KMS-11 (cell line): ENCODE measurements around the gene SLC23A2.

ENCODE experiments used
- H2AFZ ChIP-seq: fragments of 200-600 bp; sonication (generic); 2 replicates; pipeline ENCODE4 v1.6.1; 2016; ENCODE audit warnings: antibody characterized with exemption, mixed run types, low read depth
- H3K27ac ChIP-seq: fragments of 200-600 bp; sonication (generic); 2 replicates; pipeline ENCODE4 v1.6.1; 2016; ENCODE audit warnings: mild to moderate bottlenecking, mixed run types
- H3K27me3 ChIP-seq: fragments of 200-600 bp; sonication (generic); 2 replicates; pipeline ENCODE4 v1.6.1; 2017; ENCODE audit warnings: mild to moderate bottlenecking, low read depth, mixed run types, moderate library complexity; ENCODE audit not compliant: insufficient read depth
- H3K36me3 ChIP-seq: fragments of 200-600 bp; sonication (generic); 2 replicates; pipeline ENCODE4 v1.6.1; 2017; ENCODE audit warnings: mild to moderate bottlenecking, mixed run types; ENCODE audit not compliant: insufficient read depth
- H3K4me1 ChIP-seq: fragments of 200-600 bp; sonication (generic); 2 replicates; pipeline ENCODE4 v1.6.1; 2016; ENCODE audit warnings: mild to moderate bottlenecking, low read depth, mixed run types; ENCODE audit not compliant: poor library complexity, severe bottlenecking
- H3K4me2 ChIP-seq: fragments of 200-600 bp; sonication (generic); 2 replicates; pipeline ENCODE4 v1.7.0; 2016; ENCODE audit warnings: mild to moderate bottlenecking, mixed run types
- H3K4me3 ChIP-seq: fragments of 200-600 bp; sonication (generic); IDR thresholded peaks from 2 replicates; pipeline ENCODE4 v1.6.1; 2017; ENCODE audit warnings: low read depth, low read length, mixed read lengths; ENCODE audit not compliant: insufficient read depth
- H3K79me2 ChIP-seq: fragments of 200-600 bp; sonication (generic); 2 replicates; pipeline ENCODE4 v1.6.1; 2016; ENCODE audit warnings: low read depth, mixed run types; ENCODE audit not compliant: insufficient read depth
- H3K9ac ChIP-seq: fragments of 200-600 bp; sonication (generic); 2 replicates; pipeline ENCODE4 v1.6.1; 2016; ENCODE audit warnings: mild to moderate bottlenecking, mixed run types
- H4K20me1 ChIP-seq: fragments of 200-600 bp; sonication (generic); 2 replicates; pipeline ENCODE4 v1.6.1; 2016; ENCODE audit warnings: mild to moderate bottlenecking, mixed run types; ENCODE audit not compliant: insufficient read depth
- TF ChIP-seq, protein P1 (sequence below): fragments of 200-600 bp; sonication (generic); conservative IDR thresholded peaks from 2 replicates; pipeline ENCODE4 v1.6.1; 2017; ENCODE audit warnings: low read depth, mild to moderate bottlenecking, antibody characterized with exemption, low read length, moderate library complexity, mixed read lengths

Gene SLC23A2

DNA sequence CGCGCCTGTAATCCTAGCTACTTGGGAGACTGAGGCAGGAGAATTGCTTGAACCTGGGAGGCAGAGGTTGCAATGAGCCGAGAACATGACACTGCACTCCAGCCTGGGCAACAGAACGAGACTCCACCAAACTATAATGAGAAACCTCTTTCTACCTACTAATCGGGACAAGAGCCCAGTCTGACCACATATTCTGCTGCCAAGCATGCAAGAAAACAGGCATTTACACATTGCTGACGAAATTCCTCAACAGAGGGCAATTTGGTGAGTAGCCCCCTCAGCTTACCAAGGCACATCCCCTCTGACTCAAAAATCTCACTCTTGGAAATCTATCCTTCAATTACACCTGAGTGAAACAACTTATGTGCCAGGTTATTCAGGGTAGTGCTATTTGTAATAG is 81.2 kb downstream of the SLC23A2 start:
- Histone ChIP-seq H2AFZ (no peak overlapping the region), H3K4me3 (no peak overlapping the region), H3K4me1 (no peaks in the 10 kb centered on the region), H3K27ac (no peak overlapping the region), H3K36me3 (no peaks in the 10 kb centered on the region), H3K79me2 (no peaks in the 10 kb centered on the region), H3K27me3 (no peaks in the 10 kb centered on the region), H3K4me2 (no peak overlapping the region), H4K20me1 (no peaks in the 10 kb centered on the region), H3K9ac (no peak overlapping the region)
- TF ChIP-seq, protein P1, sequence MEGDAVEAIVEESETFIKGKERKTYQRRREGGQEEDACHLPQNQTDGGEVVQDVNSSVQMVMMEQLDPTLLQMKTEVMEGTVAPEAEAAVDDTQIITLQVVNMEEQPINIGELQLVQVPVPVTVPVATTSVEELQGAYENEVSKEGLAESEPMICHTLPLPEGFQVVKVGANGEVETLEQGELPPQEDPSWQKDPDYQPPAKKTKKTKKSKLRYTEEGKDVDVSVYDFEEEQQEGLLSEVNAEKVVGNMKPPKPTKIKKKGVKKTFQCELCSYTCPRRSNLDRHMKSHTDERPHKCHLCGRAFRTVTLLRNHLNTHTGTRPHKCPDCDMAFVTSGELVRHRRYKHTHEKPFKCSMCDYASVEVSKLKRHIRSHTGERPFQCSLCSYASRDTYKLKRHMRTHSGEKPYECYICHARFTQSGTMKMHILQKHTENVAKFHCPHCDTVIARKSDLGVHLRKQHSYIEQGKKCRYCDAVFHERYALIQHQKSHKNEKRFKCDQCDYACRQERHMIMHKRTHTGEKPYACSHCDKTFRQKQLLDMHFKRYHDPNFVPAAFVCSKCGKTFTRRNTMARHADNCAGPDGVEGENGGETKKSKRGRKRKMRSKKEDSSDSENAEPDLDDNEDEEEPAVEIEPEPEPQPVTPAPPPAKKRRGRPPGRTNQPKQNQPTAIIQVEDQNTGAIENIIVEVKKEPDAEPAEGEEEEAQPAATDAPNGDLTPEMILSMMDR: no peak

DNA sequence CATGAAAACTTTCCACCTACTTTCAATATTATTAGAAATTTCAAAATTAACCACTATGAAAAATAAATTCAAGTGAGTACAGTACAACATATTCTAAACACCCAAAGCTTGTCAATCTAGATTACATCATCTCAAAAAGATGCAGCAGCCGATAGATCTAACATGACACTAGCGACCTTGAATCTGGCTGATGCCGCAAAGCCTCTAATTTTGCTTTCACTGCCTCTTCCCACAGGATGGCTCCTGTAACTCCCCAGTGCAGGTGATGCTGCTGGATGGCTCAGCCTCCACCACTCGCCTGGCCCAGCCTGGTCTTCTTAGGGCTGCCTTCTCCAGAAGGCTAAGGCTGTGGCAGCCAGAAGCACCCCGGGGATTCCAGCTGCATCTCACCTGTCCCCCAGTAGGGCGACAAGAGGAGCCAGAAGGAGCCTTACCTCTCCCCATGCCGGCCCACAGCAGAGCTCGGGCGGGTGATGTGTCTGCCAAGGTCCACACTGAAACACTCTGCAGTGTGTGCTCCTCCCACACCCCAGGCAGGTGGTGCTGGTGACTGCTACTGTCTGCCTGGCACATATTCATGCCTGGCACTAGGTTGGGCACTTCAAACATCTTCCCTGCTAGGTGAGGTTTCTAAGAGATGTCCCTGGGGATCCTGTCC is 82.1 kb downstream of the SLC23A2 start:
- Histone ChIP-seq H4K20me1 (no peaks in the 10 kb centered on the region), H3K79me2 (no peaks in the 10 kb centered on the region), H3K9ac (no peak overlapping the region), H3K4me3 (no peak overlapping the region), H3K4me2 (no peak overlapping the region), H3K27ac (no peak overlapping the region), H2AFZ (no peak overlapping the region), H3K36me3 (no peaks in the 10 kb centered on the region), H3K4me1 (no peaks in the 10 kb centered on the region), H3K27me3 (no peaks in the 10 kb centered on the region)
- TF ChIP-seq, protein P1: no peak

DNA sequence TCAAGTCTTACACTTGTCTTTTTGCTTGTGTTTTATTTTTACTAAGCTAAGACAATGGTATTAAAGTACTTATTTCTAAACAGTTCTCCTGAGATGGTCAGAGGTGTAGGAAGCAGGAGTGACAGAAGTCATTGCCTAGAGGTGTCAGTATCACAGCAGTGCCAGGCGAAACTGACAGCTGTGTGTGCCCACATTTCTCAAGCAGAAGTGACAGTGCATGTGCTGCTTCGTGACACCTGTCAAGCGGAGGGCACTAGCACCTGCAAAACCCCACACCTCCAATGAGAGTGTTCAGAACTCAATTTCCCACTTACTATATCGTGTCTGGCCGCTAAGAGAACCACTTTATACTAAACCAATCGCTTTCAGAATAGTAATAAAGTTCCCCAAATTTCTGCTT is 82.8 kb downstream of the SLC23A2 start:
- Histone ChIP-seq H3K4me3 (no peak overlapping the region), H3K36me3 (no peaks in the 10 kb centered on the region), H3K27me3 (no peaks in the 10 kb centered on the region), H3K4me1 (no peaks in the 10 kb centered on the region), H3K27ac (no peak overlapping the region), H2AFZ (no peak overlapping the region), H3K79me2 (no peaks in the 10 kb centered on the region), H3K4me2 (no peak overlapping the region), H3K9ac (no peak overlapping the region), H4K20me1 (no peaks in the 10 kb centered on the region)
- TF ChIP-seq, protein P1: no peak

DNA sequence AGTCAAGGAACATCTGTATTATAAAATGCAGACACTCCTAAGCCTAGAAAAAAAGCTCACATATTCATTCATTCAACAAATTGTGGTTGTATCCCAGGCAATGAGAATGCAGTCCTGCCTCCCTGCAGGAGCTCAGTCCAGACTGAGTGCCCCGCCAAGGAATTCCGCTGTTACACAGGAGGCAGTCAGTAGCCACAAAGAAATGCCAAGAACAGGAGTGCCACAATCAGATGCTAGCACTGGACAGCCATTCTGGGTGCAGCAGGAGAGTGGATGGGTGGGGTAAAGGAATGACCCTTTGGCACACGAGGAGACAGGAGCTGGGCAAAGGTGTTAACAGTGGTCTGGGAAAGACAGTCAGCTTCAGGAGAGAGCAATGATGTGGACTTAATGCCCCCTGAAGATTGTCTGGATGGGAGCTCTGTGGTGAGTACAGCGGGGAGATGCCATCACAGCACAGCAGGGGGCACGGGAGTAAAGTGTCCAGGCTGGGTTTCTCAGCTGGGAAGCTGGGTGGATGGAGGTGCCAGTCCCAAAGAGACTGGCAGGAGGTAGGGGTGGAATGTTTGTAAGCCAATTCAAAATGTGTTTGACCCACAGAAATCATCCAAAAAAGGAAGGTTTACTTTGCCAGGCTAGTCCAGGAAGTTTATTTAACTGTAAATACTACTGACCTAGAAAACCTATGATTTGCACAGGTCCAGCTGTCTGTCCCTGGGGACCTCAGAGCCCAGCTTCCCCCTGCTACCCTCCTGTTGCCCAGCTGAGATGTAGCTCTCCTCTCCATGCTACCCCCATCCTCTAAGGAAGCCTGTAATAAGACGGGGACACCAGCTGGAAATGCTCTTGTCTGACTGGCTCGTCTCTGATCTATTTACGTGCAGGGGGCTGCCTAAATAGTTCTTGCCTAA is 84.1 kb downstream of the SLC23A2 start:
- no peak overlapping the region for H3K9ac ChIP-seq
- no peaks in the 10 kb centered on the region for H3K79me2 ChIP-seq
- H3K27ac ChIP-seq: no peak overlapping the region
- H2AFZ ChIP-seq: no peak overlapping the region
- H3K36me3 ChIP-seq: no peaks in the 10 kb centered on the region
- H3K4me3 ChIP-seq: no peak overlapping the region
- no peaks in the 10 kb centered on the region for H3K27me3 ChIP-seq
- no peaks in the 10 kb centered on the region for H3K4me1 ChIP-seq
- H3K4me2 ChIP-seq: no peak overlapping the region
- TF ChIP-seq, protein P1: no peak
- no peaks in the 10 kb centered on the region for H4K20me1 ChIP-seq
